OCI-LY7 (cell line): ENCODE results near the gene DLGAP1.

Experiments
- EZH2phosphoT487 ChIP-seq: fragments of 200-600 bp; sonication (generic); IDR thresholded peaks from 2 replicates; pipeline ENCODE4 v1.6.1; 2018; ENCODE audit warnings: low read depth, borderline replicate concordance, mild to moderate bottlenecking, mixed run types, antibody characterized with exemption, low read length, moderate library complexity, mixed read lengths
- TF ChIP-seq, protein P1 (sequence below): fragments of 200-600 bp; sonication (generic); conservative IDR thresholded peaks from 2 replicates; pipeline ENCODE4 v1.5.1; 2014; ENCODE audit warnings: mild to moderate bottlenecking, antibody characterized with exemption, low read length, moderate library complexity, mixed read lengths

DNA sequence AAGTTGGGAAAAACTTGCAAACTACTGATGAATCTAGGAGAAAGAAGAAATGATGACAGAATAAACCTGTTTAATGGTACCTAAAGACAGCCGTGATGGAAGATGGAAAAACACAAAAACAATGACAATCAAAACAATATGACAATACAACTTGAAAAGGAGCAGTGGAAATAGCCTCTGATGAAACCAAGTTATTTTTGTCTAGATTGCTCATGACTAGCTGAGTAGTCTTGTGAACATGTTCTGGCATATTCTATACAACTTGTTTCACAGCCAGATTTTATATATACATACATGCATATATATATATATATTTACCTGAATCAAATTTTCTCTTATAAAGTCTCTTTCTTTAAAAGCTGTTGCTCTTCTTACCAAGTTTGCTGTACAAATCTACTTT lies 566.0 kb downstream of the DLGAP1 start:
- TF ChIP-seq, protein P1, sequence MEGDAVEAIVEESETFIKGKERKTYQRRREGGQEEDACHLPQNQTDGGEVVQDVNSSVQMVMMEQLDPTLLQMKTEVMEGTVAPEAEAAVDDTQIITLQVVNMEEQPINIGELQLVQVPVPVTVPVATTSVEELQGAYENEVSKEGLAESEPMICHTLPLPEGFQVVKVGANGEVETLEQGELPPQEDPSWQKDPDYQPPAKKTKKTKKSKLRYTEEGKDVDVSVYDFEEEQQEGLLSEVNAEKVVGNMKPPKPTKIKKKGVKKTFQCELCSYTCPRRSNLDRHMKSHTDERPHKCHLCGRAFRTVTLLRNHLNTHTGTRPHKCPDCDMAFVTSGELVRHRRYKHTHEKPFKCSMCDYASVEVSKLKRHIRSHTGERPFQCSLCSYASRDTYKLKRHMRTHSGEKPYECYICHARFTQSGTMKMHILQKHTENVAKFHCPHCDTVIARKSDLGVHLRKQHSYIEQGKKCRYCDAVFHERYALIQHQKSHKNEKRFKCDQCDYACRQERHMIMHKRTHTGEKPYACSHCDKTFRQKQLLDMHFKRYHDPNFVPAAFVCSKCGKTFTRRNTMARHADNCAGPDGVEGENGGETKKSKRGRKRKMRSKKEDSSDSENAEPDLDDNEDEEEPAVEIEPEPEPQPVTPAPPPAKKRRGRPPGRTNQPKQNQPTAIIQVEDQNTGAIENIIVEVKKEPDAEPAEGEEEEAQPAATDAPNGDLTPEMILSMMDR = no peak
- no peak for TF ChIP-seq EZH2phosphoT487
